ENCODE results near the gene ARHGAP19. TPM values are rescaled to one million over a fixed set of nuclear protein-coding genes. Genes with fewer than 3 reads are reported as not detected.
A peak's percentile ranks its signal among the peaks of the same experiment; 100 is the strongest.

ARHGAP19 gene
- polyA plus RNA-seq, 3 donors = 8.3 to 10.6 (median 10.2) TPM

DNA sequence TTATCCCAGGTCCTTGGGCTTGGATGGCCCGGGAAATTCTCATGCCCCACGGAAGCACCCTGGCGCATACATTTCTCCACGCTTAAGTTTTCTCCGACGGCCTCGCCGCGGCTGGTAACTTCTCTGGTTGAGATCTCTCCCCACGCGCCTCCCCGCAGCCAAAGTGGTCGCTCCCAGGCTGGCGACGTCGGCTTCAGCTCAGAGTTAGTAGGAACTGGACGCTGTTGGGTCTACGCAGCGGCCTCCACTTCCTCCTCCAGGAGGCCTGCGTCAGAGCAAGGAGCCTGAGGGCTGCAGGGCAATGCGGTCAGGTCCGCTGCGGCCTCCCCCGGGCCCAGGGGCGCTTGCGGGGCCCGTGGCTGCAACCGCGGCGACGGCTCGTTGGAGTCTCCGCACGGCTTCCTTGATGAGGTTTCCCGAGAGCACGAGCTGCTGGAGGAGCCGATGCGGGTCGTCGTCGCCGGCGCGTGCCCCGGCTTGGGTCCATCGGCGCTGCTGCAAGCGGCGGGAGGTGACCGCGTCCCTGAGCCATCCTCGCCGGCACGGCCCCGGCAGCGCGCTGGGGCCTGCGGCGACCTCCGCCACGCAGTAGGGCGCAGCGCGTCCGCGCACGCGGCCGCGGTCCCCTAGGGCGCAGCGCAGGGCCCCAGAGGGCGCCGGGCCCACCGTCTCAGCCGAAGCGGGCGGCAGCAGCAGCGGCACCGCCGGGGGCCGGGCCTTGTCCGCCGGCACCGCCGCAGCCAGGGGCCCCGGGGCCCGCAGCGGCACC is 41.3 kb upstream of the ARHGAP19 start:
- intact Hi-C loops (cut with micrococcal nuclease) = loop anchor here (2.0 to 10.0 kb wide), 7 partner anchors 13 to 161 kb away; partner anchors contain the start of genes ARHGAP19 (in 2 of the 2), MMS19 (in 1 of the 2), PGAM1 (in 1 of the 2) and UBTD1 (in 1 of the 2)
- WGBS (ENCODE audit: insufficient coverage) = under 1% methylated on average over 89 of the region's 89 CpGs

DNA sequence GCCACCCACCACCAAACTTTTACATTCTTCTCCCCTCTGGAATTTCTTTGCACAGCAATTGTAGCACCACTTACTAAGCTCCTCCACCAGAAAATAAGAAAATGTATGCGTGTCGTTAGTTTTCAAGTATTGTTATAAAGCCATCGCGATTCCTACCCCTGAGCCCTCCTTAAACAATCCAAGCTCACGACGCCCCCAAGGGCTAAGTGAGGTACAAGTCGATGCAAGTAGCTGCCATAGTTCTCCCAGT is 40.8 kb upstream of the ARHGAP19 start:
- peaks cover 41 to 54% of the 10 kb centered on the region in 2 donors for H3K36me3 Mint-ChIP-seq
- DNase-seq = no peak
- peaks cover 0 to 5% (median 2%) of the 10 kb centered on the region in 7 donors for H3K9me3 Mint-ChIP-seq
- H3K4me3 ChIP-seq (replicated peaks in 1 of 3; ENCODE audit: low read depth in 2 of 3, low read length in 3 of 3) = peak overlapping the region; percentile 87 to 99 (median 90)
- peak overlapping the region; percentile 87 for H3K9ac ChIP-seq (ENCODE audit: insufficient read depth, low read length, poor library complexity, severe bottlenecking)
- H3K4me1 Mint-ChIP-seq = peaks cover 78% of the 10 kb centered on the region
- WGBS (ENCODE audit: insufficient coverage) = 0% methylated on average over 3 of the region's 7 CpGs
- H3K4me1 ChIP-seq (ENCODE audit: control insufficient read depth in 1 of 2, insufficient read depth in 2 of 2, low read length in 2 of 2) = peaks cover 58 to 77% of the 10 kb centered on the region in 2 donors
- H3K27ac Mint-ChIP-seq = peak overlapping the region; percentile 94 to 99 (median 97)
- no peaks in the 10 kb centered on the region for H3K27me3 ChIP-seq (ENCODE audit: control insufficient read depth in 2 of 2, insufficient read depth in 2 of 2, low read length in 2 of 2)
- H2AFZ ChIP-seq (ENCODE audit: insufficient read depth, low read depth, low read length, poor library complexity, severe bottlenecking) = no peak overlapping the region
- H3K4me3 Mint-ChIP-seq = peak overlapping the region; percentile 98 to 99
- H3K9me3 ChIP-seq (replicated peaks in 1 of 2; ENCODE audit: control insufficient read depth in 1 of 2, insufficient read depth in 1 of 2, low read length in 2 of 2) = no peaks in the 10 kb centered on the region
- peaks cover 14 to 39% of the 10 kb centered on the region in 2 donors for H3K36me3 ChIP-seq (replicated peaks in 1 of 2; ENCODE audit: control insufficient read depth in 1 of 2, insufficient read depth in 2 of 2, low read length in 2 of 2)
- peaks cover 57% of the 10 kb centered on the region for H4K20me1 ChIP-seq (ENCODE audit: insufficient read depth, low read length)
- intact Hi-C loops (cut with micrococcal nuclease) = loop anchor here (2.0 to 10.0 kb wide), 6 partner anchors 34 to 162 kb away; partner anchors contain the start of genes ARHGAP19 (in 2 of the 2), MMS19 (in 1 of the 2), PGAM1 (in 1 of the 2) and UBTD1 (in 1 of the 2)
- peak overlapping the region; percentile 70 to 92 for H3K27ac ChIP-seq (ENCODE audit: low read depth in 1 of 2, low read length in 2 of 2)
- peaks cover 66% of the 10 kb centered on the region for H3K79me2 ChIP-seq (ENCODE audit: insufficient read depth, low read length)
- peaks cover 0 to 3% (median 2%) of the 10 kb centered on the region in 3 donors for H3K27me3 Mint-ChIP-seq (ENCODE audit: low read depth in 3 of 3)
- peak overlapping the region; percentile 82 for H3K4me2 ChIP-seq (replicated peaks; ENCODE audit: extremely low read depth, low read length, poor library complexity, severe bottlenecking)
- TF ChIP-seq, protein P1, sequence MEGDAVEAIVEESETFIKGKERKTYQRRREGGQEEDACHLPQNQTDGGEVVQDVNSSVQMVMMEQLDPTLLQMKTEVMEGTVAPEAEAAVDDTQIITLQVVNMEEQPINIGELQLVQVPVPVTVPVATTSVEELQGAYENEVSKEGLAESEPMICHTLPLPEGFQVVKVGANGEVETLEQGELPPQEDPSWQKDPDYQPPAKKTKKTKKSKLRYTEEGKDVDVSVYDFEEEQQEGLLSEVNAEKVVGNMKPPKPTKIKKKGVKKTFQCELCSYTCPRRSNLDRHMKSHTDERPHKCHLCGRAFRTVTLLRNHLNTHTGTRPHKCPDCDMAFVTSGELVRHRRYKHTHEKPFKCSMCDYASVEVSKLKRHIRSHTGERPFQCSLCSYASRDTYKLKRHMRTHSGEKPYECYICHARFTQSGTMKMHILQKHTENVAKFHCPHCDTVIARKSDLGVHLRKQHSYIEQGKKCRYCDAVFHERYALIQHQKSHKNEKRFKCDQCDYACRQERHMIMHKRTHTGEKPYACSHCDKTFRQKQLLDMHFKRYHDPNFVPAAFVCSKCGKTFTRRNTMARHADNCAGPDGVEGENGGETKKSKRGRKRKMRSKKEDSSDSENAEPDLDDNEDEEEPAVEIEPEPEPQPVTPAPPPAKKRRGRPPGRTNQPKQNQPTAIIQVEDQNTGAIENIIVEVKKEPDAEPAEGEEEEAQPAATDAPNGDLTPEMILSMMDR (IDR thresholded peaks at IDR 0.05) = no peak

More for the DNA sequence above, 41.3 kb upstream of the ARHGAP19 start:
- TF ChIP-seq, protein P1 (IDR thresholded peaks at IDR 0.05) = no peak
- Mint-ChIP-seq H3K27me3 (ENCODE audit: low read depth in 3 of 3) (peaks cover 0 to 3% (median 2%) of the 10 kb centered on the region in 3 donors), H3K36me3 (peaks cover 37 to 49% of the 10 kb centered on the region in 2 donors), H3K4me1 (peaks cover 74% of the 10 kb centered on the region), H3K9me3 (peaks cover 0 to 5% (median 2%) of the 10 kb centered on the region in 7 donors), H3K4me3 (peak overlapping the region; percentile 98 to 99), H3K27ac (peak overlapping the region; percentile 94 to 99 (median 97))
- H3K79me2 ChIP-seq (ENCODE audit: insufficient read depth, low read length) = peaks cover 61% of the 10 kb centered on the region
- no peaks in the 10 kb centered on the region for H3K27me3 ChIP-seq (ENCODE audit: control insufficient read depth in 2 of 2, insufficient read depth in 2 of 2, low read length in 2 of 2)
- peaks cover 52% of the 10 kb centered on the region for H4K20me1 ChIP-seq (ENCODE audit: insufficient read depth, low read length)
- peak overlapping the region; percentile 87 to 99 (median 90) for H3K4me3 ChIP-seq (replicated peaks in 1 of 3; ENCODE audit: low read depth in 2 of 3, low read length in 3 of 3)
- H3K9me3 ChIP-seq (replicated peaks in 1 of 2; ENCODE audit: control insufficient read depth in 1 of 2, insufficient read depth in 1 of 2, low read length in 2 of 2) = no peaks in the 10 kb centered on the region
- no peak overlapping the region for H2AFZ ChIP-seq (ENCODE audit: insufficient read depth, low read depth, low read length, poor library complexity, severe bottlenecking)
- peak overlapping the region; percentile 70 to 92 for H3K27ac ChIP-seq (ENCODE audit: low read depth in 1 of 2, low read length in 2 of 2)
- peaks cover 54 to 73% of the 10 kb centered on the region in 2 donors for H3K4me1 ChIP-seq (ENCODE audit: control insufficient read depth in 1 of 2, insufficient read depth in 2 of 2, low read length in 2 of 2)
- peak overlapping the region; percentile 87 for H3K9ac ChIP-seq (ENCODE audit: insufficient read depth, low read length, poor library complexity, severe bottlenecking)
- peak; percentile 74 to 78 (median 77) for DNase-seq
- H3K36me3 ChIP-seq (replicated peaks in 1 of 2; ENCODE audit: control insufficient read depth in 1 of 2, insufficient read depth in 2 of 2, low read length in 2 of 2) = peaks cover 10 to 34% of the 10 kb centered on the region in 2 donors
- H3K4me2 ChIP-seq (replicated peaks; ENCODE audit: extremely low read depth, low read length, poor library complexity, severe bottlenecking) = peak overlapping the region; percentile 82
